ENCODE data around the gene URI1. TPM values are rescaled to one million over a fixed set of nuclear protein-coding genes. Genes with fewer than 3 reads are reported as not detected.

The URI1 gene
- total RNA-seq, 1 donor from 2014 or later, result 46.0 TPM

- no peak for DNase-seq
- no peaks in the 10 kb centered on the region for H3K4me1 ChIP-seq
- intact Hi-C loops (cut with DNase I), result no loop called here
Observed at GRCh38 chr19:29985196-29985595, 43.2 kb downstream of the URI1 start.

GRCh38 chr19:29988351-29988750 is 46.3 kb downstream of the URI1 start:
- no peak for TF ChIP-seq CTCF (IDR thresholded peaks at IDR 0.05)
- Histone ChIP-seq H3K27me3 (ENCODE audit: low read depth) (no peaks in the 10 kb centered on the region), H3K4me3 (no peak overlapping the region), H3K36me3 (peaks cover 5% of the 10 kb centered on the region), H3K27ac (no peak overlapping the region), H3K4me1 (no peaks in the 10 kb centered on the region), H3K9me3 (peaks cover 6% of the 10 kb centered on the region)
- DNase-seq (no peak), ATAC-seq (no peak)
- intact Hi-C loops (cut with DNase I), result no loop called here

More at GRCh38 chr19:29985196-29985595, 43.2 kb downstream of the URI1 start:
- Histone ChIP-seq H3K27ac (no peak overlapping the region), H3K9me3 (no peaks in the 10 kb centered on the region), H3K36me3 (peaks cover 5% of the 10 kb centered on the region), H3K27me3 (ENCODE audit: low read depth) (no peaks in the 10 kb centered on the region), H3K4me3 (no peak overlapping the region)
- no peak for ATAC-seq
- TF ChIP-seq CTCF (IDR thresholded peaks at IDR 0.05), result no peak

GRCh38 chr19:29992233-29992867 is 50.3 kb downstream of the URI1 start:
- no peaks in the 10 kb centered on the region for H3K27me3 ChIP-seq (ENCODE audit: low read depth)
- no peak for ATAC-seq
- TF ChIP-seq CTCF (IDR thresholded peaks at IDR 0.05), result no peak
- H3K36me3 ChIP-seq, result peaks cover 5% of the 10 kb centered on the region
- H3K4me3 ChIP-seq, result no peak overlapping the region
- intact Hi-C loops (cut with DNase I), result no loop called here
- DNase-seq, result no peak
- H3K27ac ChIP-seq, result no peak overlapping the region
- H3K4me1 ChIP-seq, result no peaks in the 10 kb centered on the region
- H3K9me3 ChIP-seq, result peaks cover 16% of the 10 kb centered on the region

- Histone ChIP-seq H3K36me3 (no peaks in the 10 kb centered on the region), H3K9me3 (peaks cover 20% of the 10 kb centered on the region), H3K27ac (no peak overlapping the region), H3K4me3 (no peak overlapping the region), H3K27me3 (ENCODE audit: low read depth) (no peaks in the 10 kb centered on the region), H3K4me1 (no peaks in the 10 kb centered on the region)
- intact Hi-C loops (cut with DNase I), result no loop called here
- no peak for ATAC-seq
- DNase-seq, result no peak
- no peak for TF ChIP-seq CTCF (IDR thresholded peaks at IDR 0.05)
Observed at GRCh38 chr19:29999490-29999889, 57.5 kb downstream of the URI1 start.

- peaks cover under 1% of the 10 kb centered on the region for H3K36me3 ChIP-seq
- peaks cover 19% of the 10 kb centered on the region for H3K9me3 ChIP-seq
- H3K27me3 ChIP-seq (ENCODE audit: low read depth), result no peaks in the 10 kb centered on the region
- no peak for ATAC-seq
- no peaks in the 10 kb centered on the region for H3K4me1 ChIP-seq
- no peak for TF ChIP-seq CTCF (IDR thresholded peaks at IDR 0.05)
- intact Hi-C loops (cut with DNase I), result no loop called here
- no peak overlapping the region for H3K27ac ChIP-seq
- H3K4me3 ChIP-seq, result no peak overlapping the region
- no peak for DNase-seq
Observed at GRCh38 chr19:30000862-30001261, 58.8 kb downstream of the URI1 start.
